Skin of body (tissue), 2 donors: ENCODE measurements around the gene AFAP1. TPM values are rescaled to one million over a fixed set of nuclear protein-coding genes. Genes with fewer than 3 reads are reported as not detected.

Source experiments
- DNase-seq: peaks from one replicate; lab custom pipeline; 2025; lab: John Stamatoyannopoulos, UW
- total RNA-seq: library from RNA; depleted of rRNA; stranded (reverse); fragments of >200 nt; gene quantifications from one replicate; pipeline ENCODE4 v1.2.3, GENCODE V29; 2014

Gene AFAP1
- total RNA-seq, 1 donor from 2014 or later = 34.5 TPM

- peak; percentile 35 for DNase-seq
These were observed 95.6 kb downstream of the AFAP1 start for GRCh38 chr4:7843831-7844593.

DNA sequence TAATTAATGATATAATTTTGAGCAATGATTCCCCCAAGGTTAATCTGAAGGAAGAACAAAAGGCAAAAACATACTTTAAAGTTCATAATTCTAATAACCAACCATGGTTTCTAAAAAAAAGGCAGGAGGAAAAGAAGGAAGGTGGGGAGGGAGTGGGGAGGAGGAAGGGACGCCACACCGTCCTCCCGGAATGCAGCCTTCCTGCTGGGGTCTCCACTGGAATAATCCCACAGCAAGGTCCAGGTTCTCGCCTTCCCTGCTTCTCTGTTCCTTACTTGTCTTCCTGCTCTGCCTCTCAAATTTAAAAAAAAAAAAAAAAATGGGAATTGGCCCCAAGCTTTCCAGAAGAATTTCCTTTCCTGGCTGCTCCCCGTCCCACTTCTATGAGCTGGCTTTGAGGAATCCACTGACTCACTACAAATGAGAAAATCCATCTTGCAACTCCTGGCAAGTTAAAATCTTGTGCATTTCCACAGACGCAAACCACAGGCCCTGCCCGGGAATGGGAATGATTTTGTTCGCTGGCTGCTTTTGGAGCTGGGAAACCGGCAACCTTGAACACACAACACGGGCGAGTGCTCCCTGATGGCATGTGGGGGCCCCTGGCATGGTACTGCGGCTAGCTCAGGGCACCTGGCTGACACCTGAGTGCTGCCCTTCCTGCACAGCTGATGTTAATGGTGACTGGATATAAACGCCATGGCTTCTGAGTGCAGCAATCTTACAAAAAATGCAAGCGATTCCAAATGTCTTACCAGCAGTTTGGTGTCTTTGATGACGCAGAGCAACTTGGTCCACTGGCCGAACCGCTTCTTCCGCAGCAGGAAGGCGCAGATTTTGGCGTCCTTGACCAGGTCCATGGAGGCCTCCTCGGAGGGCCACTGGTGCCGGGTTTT lies 97.0 kb downstream of the AFAP1 start:
- peak; percentile 96 for DNase-seq

DNA sequence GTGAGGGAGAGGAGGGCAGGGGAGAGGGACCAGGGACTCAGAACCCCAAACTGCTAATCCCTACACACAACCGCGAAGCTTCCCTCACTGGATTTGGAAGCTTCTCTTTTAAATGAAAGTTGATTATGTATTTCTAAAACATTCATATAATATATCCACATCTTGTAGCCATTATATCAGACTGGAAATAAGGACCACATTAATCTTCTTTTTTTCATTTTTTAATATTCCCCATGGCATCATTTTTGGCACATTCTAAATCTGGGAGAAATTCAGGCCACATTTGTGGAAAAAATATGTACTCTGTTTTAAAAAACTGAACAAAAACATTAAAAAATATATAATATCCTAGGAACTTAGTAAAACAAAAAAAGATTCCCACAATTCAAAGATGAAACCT lies 97.8 kb downstream of the AFAP1 start:
- DNase-seq = peak; percentile 35

- no peak for DNase-seq
These were observed 98.6 kb downstream of the AFAP1 start for GRCh38 chr4:7841071-7841470.

- DNase-seq = no peak
These were observed 99.8 kb downstream of the AFAP1 start for GRCh38 chr4:7839856-7840255.

DNA sequence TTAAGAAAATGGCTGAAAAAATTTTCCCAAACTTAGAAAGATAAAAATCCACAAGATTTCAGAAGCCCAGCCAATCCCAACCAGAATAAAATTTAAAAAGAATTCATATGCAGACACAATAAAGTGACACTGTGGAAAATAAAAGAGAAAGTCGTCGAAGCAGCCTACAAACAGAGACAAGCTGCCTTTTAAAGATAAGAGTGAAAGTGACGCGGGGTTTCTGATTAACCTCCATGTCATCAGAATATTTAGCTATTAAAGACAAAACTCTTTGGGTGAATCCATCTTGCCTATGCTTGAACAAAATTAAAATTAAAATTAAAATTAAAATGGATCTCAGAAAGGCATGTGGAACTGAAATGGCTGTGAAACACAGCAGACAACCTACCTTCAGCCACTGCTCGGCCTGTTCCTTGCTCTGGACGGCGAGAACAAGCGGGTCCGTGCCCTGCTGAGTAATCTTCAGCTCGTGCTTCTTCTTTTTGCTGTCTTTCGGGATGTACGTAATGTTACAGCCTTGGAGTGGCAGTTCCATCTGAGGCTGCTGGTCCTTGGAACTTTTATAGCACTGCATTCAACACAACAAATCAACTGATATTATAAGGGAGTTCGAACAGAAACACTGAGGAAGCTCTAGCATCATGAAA lies 101.4 kb downstream of the AFAP1 start:
- DNase-seq = no peak

- no peak for DNase-seq
These were observed 102.0 kb downstream of the AFAP1 start for GRCh38 chr4:7837597-7838135.

- no peak for DNase-seq
These were observed 107.6 kb downstream of the AFAP1 start for GRCh38 chr4:7831858-7832730.

DNA sequence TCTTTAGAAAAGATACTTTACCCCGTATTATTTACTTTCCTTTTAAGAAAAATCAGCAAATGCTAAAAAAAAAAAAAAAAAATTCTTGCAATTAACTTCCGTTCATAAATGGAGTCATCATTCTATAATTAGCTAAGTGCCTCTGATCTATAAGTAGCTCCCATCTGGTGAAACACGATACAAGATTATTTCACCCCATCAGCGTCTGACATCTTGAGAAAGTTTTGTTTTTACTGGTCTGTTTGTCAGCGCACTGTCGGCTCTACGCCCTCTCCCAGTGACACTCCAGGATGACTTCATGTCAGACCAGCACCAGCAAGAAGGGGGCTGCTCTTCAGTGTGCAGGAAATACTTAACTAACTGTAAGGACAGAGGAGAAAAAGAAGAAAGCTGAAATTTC lies 108.3 kb downstream of the AFAP1 start:
- peak; percentile 95 for DNase-seq

- no peak for DNase-seq
These were observed 108.9 kb downstream of the AFAP1 start for GRCh38 chr4:7830747-7831146.

GRCh38 chr4:7829652-7830580 lies 109.7 kb downstream of the AFAP1 start:
- DNase-seq = no peak

DNA sequence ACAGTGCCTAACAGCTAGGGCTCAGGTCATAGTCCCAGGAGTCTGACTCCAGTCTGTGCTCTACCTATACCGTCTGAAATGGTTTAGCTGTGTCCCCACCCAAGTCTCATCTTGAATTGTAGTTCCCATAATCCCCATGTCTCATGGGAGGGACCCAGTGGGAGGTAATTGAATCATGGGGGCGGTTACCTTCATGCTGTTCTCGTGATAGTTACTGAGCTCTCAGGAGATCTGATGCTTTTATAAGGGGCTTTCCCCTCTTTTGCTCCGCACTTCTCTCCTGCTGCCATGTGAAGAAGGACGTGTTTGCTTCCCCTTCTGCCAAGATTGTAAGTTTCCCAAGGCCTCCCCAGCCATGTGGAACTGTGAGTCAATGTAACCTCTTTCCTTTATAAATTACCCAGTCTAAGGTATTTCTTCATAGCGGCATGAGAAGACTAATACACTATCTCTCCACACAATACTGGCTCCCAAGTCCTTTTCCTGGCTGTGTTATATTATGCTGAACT lies 110.8 kb downstream of the AFAP1 start:
- DNase-seq = no peak

GRCh38 chr4:7828011-7828720 lies 111.5 kb downstream of the AFAP1 start:
- DNase-seq = peak; percentile 96

GRCh38 chr4:7827566-7827965 lies 112.1 kb downstream of the AFAP1 start:
- DNase-seq = no peak

- DNase-seq = no peak
These were observed 112.8 kb downstream of the AFAP1 start for GRCh38 chr4:7826909-7827306.

DNA sequence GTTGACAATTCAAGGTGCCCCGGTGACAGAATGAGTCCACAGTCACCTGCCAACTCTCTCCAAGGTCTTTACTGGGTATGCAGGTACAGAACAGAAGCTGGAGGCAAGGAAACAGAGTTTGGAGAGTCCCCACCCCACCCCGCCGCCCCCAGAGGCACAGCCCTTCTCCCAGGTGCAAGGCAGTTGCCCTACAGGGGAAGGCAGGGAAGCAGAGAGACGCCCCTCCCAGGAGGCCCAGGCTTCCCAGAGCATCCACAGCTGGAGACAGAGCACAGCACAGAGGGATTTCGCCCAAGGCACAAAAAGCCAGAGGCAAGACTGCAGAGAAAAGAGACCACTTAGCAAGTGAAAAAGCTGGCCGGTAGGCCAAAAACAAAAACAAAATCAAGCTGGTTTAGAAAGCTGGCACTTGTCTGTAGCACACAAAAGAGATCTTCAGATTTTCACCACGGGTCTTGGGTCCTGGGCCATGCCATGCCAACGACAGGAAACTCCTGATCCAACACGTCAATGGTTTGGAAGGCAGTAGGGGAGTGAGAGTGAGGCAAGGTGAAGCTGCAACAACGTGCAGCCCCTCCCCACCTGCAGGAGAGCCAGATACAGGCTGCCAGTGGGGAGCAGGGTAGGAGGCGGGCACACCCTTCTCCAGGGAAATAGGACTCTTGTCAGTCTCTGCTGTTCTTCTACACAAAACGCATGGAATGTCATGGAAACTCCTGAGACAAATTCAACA lies 113.3 kb downstream of the AFAP1 start:
- DNase-seq = no peak

DNA sequence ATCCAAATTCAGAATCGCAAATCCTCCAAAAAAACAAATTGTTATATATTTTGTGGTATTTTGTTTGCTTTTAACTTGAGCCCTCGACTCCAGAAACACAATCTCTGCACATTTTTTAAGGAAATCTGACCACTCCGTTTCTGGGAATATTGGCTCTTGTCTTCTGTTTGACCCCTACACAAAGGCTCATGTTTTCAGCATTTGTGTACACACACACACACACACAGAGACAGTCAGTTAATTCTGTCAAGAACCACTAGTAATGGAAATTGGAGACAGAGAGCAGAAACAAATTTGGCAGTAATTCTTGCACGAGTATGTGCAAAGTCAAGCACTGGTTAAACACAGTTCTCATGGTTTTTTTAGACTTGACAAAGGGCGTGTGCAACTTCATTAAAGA lies 115.4 kb downstream of the AFAP1 start:
- peak; percentile 71 for DNase-seq

GRCh38 chr4:7823416-7823824 lies 116.2 kb downstream of the AFAP1 start:
- peak; percentile 47 for DNase-seq
